Stimulated activated CD8-positive, alpha-beta memory T cell treated with anti-CD3 and anti-CD28 coated beads, Interleukin-4, amount 100 ng/mL, for 48 hours (primary cell): ENCODE data around the gene CLDN18.

Experiments used
- DNase-seq: peaks from one replicate; pipeline ENCODE4 v3.0.0-alpha.2; 2020

CLDN18 gene

DNA sequence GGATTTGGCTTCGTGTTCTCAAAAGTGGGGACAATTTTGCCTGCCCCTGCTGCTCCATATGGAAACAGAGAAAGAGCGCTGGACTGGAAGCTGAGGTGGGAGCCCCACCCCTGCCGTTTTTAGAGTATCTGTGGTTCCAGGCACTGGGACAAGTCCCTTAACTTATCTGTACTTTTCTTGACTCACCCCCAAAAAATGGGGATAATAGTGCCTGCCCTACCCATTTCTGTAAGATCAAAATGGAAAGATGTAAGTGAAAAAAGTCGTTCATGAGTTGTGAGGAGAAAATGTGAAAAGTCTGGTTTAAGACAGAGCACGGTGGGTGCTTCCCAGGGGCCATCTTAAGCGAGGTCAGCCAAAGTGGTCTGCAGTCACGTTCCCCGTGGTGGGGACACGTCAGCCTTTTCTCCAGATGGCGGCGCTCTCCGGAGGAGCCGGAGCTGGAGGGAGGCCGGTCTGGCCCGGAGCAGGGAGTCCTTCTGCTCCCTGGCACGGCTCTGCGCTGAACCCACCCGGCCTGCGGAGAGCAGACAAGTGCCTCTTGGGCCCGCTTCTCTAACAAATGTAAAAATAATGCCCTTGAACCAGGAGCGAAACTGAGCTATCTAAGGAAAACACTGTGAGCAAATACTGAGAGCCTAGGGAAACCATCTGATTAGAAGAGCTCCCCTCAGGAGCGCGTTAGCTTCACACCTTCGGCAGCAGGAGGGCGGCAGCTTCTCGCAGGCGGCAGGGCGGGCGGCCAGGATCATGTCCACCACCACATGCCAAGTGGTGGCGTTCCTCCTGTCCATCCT lies at the start of gene CLDN18:
TSS of gene CLDN18 (plus strand) at position 690 of the 797 bp plus-strand sequence. CDS start at position 751, 61 bp downstream.
- no peak for DNase-seq

DNA sequence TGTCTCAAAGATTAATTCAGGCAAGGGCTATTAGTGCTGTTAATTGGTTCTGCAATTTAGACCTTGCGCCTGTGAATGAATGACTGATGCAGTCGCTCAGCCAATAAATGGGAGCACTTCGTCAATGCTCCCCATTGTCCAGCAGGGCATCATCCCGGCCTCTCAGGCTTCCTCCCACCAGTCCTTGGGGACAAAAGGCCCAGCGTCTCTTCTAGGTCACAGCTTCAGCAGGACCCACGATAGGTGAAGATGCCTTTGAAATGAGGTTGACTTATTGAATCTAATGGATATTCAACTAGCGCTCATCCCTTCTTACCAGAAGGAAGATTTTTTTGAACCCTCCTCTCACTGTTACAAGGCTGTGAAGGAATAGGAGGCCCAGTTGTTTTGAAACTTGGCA lies 47.7 kb upstream of the CLDN18 start:
- DNase-seq: no peak

DNA sequence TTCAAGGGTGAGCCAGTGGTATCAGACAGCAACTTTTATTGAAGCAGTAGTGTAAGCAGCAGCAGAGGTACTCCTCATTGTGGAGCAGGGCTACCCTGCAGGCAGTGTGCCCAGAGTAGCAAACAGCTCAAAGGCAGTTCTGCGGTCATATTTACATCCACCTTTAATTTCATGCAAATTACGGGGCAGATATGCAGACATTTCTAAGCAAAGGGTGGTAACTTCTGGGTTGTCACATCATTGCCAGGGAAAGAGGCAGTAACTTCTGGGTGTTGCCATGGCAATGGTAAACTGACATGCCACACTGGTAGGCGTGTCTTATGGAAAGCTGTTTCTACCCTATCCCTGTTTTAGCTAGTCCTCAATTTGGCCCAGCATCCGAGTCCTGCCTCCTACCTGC lies 46.5 kb upstream of the CLDN18 start:
- no peak for DNase-seq

- DNase-seq: peak; percentile 80
Measured at GRCh38 chr3:137970914-137971831, 38.8 kb upstream of the CLDN18 start.

- DNase-seq: no peak
Measured at GRCh38 chr3:137972396-137972795, 37.6 kb upstream of the CLDN18 start.

- DNase-seq: no peak
Measured at GRCh38 chr3:137978328-137978727, 31.6 kb upstream of the CLDN18 start.

DNA sequence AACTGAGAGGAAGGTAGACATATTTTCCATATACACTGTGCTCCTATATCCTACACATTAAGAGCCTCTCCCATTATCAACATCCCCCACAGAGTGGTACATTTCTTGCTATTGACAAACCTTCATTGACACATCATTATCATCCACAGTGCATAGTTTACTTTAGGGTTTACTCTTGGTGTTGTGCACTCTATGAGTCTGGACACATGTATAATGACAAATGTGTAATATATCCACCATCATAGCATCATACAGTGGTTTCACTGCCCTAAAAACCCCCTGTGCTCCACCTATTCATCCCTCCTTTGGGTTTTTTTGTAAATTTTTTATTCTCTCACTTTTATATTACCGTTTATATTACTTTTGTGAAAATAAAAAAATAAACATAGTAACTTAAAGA lies 22.2 kb upstream of the CLDN18 start:
- DNase-seq: no peak

DNA sequence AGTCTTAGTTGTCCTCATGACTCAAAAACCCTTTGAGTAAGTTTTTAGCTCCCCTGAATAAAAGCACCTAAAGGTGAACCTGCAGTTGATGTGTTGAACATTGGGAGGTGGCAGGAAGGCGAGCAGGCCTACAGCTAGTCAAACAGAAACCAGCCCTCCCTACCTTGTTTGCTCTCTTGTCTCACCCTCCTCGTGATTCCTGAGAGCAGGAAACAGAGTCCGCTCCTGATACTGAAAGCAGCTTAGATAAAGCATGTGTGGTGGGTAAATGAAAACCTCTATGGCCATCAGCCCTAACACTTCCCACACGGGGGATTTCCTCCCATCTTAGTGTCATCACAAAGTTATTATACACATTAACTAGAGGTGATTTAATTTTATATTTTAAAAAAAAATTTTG lies 21.8 kb upstream of the CLDN18 start:
- no peak for DNase-seq

GRCh38 chr3:137988982-137989381 lies 21.0 kb upstream of the CLDN18 start:
- DNase-seq: no peak

- DNase-seq: no peak
Measured at GRCh38 chr3:137990427-137990826, 19.5 kb upstream of the CLDN18 start.

GRCh38 chr3:137992592-137992991 lies 17.4 kb upstream of the CLDN18 start:
- no peak for DNase-seq

DNA sequence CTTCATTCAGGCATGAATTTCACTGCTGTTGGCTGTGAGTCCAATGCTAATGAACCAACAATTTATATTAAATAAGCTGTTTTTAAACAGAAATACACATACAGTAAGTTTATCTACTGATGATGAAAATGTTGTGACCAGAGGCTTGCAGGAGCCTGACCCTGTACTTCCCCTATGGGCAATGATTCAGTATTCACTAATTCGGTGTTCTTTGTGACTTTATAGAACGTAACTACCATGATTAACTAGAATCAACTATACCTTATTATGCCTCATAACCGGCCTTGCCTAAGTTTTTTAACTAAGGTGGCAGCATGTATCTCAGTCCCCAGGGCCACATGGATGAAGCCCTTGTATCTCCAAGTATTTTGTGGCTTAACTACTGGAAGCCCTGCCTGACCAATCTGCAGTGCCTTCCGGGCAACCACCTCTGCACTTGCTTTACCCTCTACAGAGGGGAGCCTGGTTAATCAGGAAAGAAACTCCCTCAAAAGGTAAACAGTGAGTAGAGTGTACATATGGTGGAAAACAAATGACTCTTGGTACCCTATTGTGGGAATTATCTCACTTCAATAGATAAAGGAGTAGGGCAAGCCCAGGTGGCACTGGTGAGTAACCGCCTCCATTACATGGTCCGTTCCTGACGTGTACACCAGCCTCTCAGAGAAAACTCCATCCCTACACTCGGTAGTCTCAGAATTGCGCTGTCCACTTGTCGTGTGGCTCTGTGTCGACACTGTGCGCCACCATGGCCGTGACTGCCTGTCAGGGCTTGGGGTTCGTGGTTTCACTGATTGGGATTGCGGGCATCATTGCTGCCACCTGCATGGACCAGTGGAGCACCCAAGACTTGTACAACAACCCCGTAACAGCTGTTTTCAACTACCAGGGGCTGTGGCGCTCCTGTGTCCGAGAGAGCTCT lies 11.6 kb upstream of the CLDN18 start:
- DNase-seq: no peak

DNA sequence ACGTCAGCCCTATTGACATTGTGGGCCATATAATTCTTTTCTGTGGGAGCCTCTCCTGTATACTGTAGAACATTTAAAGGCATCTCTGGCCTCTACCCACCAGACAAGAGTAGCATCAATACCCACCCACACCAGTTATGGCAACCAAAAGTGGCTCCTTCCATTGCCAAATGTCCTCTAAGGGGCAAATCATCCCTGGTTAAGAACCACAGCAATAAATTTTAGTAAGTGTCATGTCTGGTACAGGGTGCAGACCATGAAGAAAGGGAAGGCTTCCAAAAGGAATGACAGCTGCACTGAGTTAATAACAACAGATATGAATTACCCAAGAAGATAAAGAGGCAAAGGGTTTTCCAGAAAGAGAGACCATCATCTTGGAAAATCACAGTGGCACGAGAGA lies 6.9 kb upstream of the CLDN18 start:
- no peak for DNase-seq

GRCh38 chr3:138005627-138006026 lies 4.3 kb upstream of the CLDN18 start:
- DNase-seq: no peak

GRCh38 chr3:138007898-138008297 lies 2.1 kb upstream of the CLDN18 start:
- DNase-seq: no peak

DNA sequence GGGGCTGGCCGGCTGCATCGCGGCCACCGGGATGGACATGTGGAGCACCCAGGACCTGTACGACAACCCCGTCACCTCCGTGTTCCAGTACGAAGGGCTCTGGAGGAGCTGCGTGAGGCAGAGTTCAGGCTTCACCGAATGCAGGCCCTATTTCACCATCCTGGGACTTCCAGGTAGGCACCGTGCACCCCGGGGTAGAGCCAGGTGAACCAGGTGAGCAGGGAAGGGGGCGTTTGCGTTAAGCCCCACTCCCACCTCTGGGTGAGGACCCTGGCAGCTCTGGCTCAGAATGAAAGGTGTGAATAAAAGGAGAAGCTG lies 267 bp downstream of the CLDN18 start:
- DNase-seq: no peak

DNA sequence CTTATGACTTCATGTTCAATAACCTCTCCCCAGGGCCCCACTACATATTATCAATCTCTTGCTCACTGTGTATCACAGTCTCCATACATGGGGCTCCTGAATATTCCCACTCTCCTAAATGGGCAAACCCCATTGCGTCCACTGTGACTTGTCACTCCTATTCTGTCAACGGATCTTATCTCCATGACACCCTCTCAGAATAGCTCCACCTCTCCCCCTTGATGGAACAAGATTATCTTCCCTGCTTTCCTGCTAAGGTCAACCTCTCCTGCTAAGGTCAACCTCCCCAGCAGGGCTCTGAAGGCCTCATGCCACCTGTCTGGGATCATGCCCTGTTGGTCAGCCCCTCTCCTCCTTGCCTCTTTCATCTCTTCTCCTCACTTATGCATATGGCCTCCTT lies 1.8 kb downstream of the CLDN18 start:
- DNase-seq: no peak

DNA sequence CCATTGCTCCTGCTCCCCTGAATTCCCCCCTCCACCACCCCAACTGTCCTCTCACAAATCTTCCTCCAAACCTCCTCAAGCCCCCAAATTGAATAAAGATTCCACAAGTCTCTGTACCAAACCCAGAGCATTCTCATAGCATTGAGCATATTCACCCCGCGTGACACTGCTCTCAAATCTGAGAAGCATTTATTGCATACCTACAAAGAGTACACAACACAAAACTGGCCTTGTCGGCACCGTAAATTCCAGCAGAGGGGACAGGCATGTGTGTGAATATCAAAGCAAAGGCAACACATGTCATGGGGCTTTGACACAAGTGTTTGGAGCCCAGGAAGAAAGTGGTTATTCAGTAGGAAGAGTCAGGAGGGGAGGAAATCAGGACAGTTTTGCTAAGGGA lies 2.6 kb downstream of the CLDN18 start:
- DNase-seq: no peak

- no peak for DNase-seq
Measured at GRCh38 chr3:138016065-138016464, 6.1 kb downstream of the CLDN18 start.

GRCh38 chr3:138019281-138020069 lies 9.5 kb downstream of the CLDN18 start:
- DNase-seq: no peak

DNA sequence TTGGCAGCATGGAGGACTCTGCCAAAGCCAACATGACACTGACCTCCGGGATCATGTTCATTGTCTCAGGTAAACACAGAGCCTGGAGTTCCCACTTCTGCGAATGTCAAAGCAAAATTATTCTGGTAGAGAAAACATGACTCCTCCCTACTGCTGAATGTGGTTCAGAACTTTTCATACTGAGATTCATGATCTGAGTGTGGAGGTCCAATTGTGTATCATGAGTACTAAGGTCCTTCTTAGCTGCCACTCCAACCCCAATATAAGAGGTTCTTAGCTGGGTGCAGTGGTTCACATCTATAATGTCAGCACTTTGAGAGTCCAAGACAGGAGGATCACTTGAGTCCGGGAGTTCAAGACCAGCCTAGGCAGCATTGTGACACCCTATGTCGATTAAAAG lies 13.8 kb downstream of the CLDN18 start:
- DNase-seq: no peak

- no peak for DNase-seq
Measured at GRCh38 chr3:138025553-138025952, 15.6 kb downstream of the CLDN18 start.
